HUES48 (cell line): ENCODE results near the gene CFAP99.

Source experiments
- H3K27ac ChIP-seq: one replicate; pipeline ENCODE4 v1.7.0; 2013; ENCODE audit warnings: low read depth, low read length, inconsistent platforms
- H3K27me3 ChIP-seq: 2 replicates; pipeline ENCODE4 v1.6.1; 2013; ENCODE audit warnings: mild to moderate bottlenecking, low read length; ENCODE audit not compliant: control insufficient read depth, insufficient read depth
- H3K36me3 ChIP-seq: 2 replicates; pipeline ENCODE4 v1.6.1; 2013; ENCODE audit warnings: low read length; ENCODE audit not compliant: control insufficient read depth, insufficient read depth
- H3K4me1 ChIP-seq: 2 replicates; pipeline ENCODE4 v1.6.1; 2013; ENCODE audit warnings: mild to moderate bottlenecking, low read length; ENCODE audit not compliant: control insufficient read depth, insufficient read depth
- H3K4me3 ChIP-seq: 2 replicates; pipeline ENCODE4 v1.5.1; 2013; ENCODE audit warnings: mild to moderate bottlenecking, low read depth, low read length
- H3K9ac ChIP-seq: 2 replicates; pipeline ENCODE4 v1.6.1; 2013; ENCODE audit warnings: mild to moderate bottlenecking, low read depth, low read length, moderate library complexity
- H3K9me3 ChIP-seq: 2 replicates; pipeline ENCODE4 v1.6.1; 2013; ENCODE audit warnings: low read length; ENCODE audit not compliant: control insufficient read depth, insufficient read depth

The CFAP99 gene

GRCh38 chr4:2432991-2433530 lies 14.3 kb downstream of the CFAP99 start:
- Histone ChIP-seq H3K4me3 (no peak overlapping the region), H3K9ac (no peak overlapping the region), H3K36me3 (no peaks in the 10 kb centered on the region), H3K9me3 (no peaks in the 10 kb centered on the region), H3K4me1 (no peaks in the 10 kb centered on the region), H3K27me3 (no peaks in the 10 kb centered on the region), H3K27ac (no peak overlapping the region)

- H3K27ac ChIP-seq: no peak overlapping the region
Observed at GRCh38 chr4:2433609-2434350, 15.0 kb downstream of the CFAP99 start.

DNA sequence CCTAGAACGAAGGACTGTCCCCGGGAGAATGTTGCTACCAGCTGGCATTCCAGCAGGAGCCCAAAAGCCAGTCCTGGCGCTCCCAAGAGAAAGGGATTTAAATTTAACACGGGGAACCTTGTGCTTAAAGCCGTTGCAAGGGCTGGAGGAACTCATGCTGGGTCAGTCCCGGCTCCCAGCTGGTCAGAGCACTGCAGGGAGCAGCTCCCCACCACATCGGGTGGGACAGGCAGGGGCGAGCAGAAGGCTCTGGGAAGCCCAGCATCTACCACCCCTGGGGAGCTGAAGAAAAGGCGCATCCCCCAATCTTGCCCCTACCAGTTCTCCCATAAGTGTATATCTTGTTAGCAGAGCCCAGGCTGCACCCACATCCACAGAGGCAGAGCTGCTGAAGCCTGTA lies 15.7 kb downstream of the CFAP99 start:
- Histone ChIP-seq H3K27ac (no peak overlapping the region), H3K36me3 (no peaks in the 10 kb centered on the region), H3K27me3 (no peaks in the 10 kb centered on the region), H3K9ac (no peak overlapping the region), H3K4me3 (no peak overlapping the region), H3K4me1 (no peaks in the 10 kb centered on the region), H3K9me3 (no peaks in the 10 kb centered on the region)

More at GRCh38 chr4:2433609-2434350, 15.0 kb downstream of the CFAP99 start:
- no peaks in the 10 kb centered on the region for H3K27me3 ChIP-seq
- no peak overlapping the region for H3K4me3 ChIP-seq
- no peaks in the 10 kb centered on the region for H3K4me1 ChIP-seq
- no peak overlapping the region for H3K9ac ChIP-seq
- no peaks in the 10 kb centered on the region for H3K36me3 ChIP-seq
- H3K9me3 ChIP-seq: no peaks in the 10 kb centered on the region

GRCh38 chr4:2436301-2436700 lies 17.5 kb downstream of the CFAP99 start:
- Histone ChIP-seq H3K27me3 (no peaks in the 10 kb centered on the region), H3K4me3 (no peak overlapping the region), H3K9me3 (no peaks in the 10 kb centered on the region), H3K27ac (no peak overlapping the region), H3K4me1 (no peaks in the 10 kb centered on the region), H3K9ac (no peak overlapping the region), H3K36me3 (no peaks in the 10 kb centered on the region)

DNA sequence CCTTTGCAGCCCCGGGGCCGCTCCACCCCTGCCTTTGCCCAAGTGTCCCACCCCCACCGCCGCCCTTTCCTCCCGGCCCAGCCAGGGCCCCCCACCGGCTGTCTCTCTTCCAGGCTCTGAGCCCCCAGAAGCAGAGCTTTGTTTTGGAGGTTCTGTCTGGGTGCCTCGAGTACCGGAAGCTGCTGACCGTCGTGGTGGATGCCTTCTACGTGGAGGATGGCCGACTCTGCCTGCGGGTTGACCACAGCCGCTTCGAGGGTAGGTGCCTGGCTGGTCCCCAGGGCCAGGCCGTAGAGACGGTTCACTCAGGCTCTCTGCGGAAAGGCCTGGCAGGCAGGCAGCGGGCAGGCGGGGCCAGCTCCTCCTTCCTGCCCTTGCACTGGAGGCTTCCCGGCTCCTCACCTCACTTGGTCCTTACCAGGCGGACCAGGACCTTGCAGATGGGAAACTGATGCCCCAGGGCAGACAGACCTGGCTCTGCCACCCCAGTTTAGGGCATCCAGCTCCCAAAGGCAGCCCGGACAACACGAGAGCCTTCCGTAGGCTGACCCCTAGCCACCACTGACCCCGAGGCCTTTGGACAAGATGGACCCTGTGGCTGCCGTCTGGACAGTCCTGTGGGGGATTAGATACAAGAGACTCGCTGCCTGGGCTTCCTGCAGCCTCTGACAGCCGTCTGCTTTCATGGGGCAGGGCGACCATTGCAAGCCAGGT lies 18.2 kb downstream of the CFAP99 start:
- Histone ChIP-seq H3K9ac (no peak overlapping the region), H3K27ac (no peak overlapping the region), H3K36me3 (no peaks in the 10 kb centered on the region), H3K4me3 (no peak overlapping the region), H3K27me3 (no peaks in the 10 kb centered on the region), H3K4me1 (no peaks in the 10 kb centered on the region), H3K9me3 (no peaks in the 10 kb centered on the region)

DNA sequence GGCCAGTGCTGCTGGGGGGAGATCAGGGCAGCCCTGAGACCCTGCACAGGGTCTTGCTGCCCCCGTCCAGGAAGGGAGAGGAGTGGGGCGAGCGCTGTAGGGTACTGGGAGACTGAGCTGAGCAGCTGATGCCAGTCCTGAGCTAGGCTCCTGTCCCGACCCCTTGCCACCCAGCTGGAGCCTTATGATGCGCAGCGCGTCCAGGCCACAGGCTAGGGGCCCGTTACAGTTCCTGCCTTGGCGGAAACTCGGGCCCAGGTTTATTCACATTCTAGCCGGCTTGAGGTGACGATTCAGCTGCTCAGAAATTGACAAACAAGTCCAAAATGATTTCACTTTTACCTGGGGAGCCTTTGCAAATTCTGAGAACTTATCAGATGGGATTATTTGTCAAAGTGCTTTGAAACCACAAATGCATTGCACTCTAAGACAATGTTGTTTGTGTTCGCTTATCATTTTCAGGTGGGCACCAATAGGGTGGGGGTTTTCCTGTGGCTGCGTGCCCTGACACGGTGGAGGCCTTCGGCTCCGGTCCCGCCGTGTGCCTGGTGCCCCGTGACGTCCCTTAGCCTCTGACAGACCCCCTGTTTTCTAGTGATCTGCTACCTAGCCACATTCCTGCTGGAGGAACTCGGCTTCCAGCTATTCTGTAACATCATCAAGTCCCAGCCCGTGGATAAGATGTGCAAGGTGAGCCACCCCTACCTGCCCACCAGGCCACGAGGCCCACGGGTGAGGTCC lies 18.9 kb downstream of the CFAP99 start:
- no peak overlapping the region for H3K4me3 ChIP-seq
- no peaks in the 10 kb centered on the region for H3K36me3 ChIP-seq
- no peak overlapping the region for H3K9ac ChIP-seq
- H3K9me3 ChIP-seq: no peaks in the 10 kb centered on the region
- no peak overlapping the region for H3K27ac ChIP-seq
- no peaks in the 10 kb centered on the region for H3K27me3 ChIP-seq
- no peaks in the 10 kb centered on the region for H3K4me1 ChIP-seq

DNA sequence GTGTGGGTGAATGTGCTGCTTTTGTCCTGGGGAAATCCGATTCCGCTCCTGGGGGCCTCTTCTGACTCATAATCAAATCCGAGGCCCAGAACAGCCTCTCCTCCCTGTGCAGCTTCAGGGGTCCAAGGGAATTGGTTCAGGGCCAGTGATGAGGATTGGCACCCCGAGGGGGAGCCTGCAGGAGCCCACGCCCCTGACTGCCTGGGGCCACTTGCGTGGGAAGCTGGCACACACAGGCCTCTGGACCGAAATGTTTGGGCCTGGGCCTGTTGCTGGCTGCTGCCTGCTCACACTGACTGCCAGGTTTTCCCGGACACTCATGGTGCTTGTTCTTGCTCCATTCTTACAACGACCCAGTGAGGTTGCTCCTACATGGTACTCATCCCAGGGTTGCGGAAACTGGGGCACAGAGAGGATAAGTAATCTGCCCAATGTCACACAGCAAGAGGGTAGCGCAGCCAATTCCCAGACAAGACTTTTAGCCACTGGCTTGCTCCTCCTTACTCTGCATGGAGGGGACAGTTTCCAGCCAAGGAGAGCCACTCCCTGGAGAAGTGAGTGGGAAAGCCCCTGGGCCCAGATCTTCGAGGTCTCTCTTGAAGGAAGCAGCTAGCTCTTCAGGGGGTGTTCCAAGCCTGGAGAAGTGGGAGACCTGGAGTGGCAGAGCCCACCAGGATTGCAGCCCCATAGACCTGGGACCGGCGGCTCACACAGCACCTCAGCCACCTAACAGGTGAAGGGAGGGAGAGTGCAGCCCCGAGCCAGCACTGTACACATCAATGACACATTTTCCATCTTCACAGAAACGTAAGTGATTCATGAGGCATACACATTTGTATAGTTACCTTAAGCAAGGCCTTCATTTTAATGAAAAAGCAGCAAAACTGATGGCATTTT lies 20.3 kb downstream of the CFAP99 start:
- H3K27ac ChIP-seq: no peak overlapping the region
- H3K36me3 ChIP-seq: no peaks in the 10 kb centered on the region
- H3K9me3 ChIP-seq: no peaks in the 10 kb centered on the region
- H3K9ac ChIP-seq: no peak overlapping the region
- H3K4me1 ChIP-seq: no peaks in the 10 kb centered on the region
- no peaks in the 10 kb centered on the region for H3K27me3 ChIP-seq
- no peak overlapping the region for H3K4me3 ChIP-seq

DNA sequence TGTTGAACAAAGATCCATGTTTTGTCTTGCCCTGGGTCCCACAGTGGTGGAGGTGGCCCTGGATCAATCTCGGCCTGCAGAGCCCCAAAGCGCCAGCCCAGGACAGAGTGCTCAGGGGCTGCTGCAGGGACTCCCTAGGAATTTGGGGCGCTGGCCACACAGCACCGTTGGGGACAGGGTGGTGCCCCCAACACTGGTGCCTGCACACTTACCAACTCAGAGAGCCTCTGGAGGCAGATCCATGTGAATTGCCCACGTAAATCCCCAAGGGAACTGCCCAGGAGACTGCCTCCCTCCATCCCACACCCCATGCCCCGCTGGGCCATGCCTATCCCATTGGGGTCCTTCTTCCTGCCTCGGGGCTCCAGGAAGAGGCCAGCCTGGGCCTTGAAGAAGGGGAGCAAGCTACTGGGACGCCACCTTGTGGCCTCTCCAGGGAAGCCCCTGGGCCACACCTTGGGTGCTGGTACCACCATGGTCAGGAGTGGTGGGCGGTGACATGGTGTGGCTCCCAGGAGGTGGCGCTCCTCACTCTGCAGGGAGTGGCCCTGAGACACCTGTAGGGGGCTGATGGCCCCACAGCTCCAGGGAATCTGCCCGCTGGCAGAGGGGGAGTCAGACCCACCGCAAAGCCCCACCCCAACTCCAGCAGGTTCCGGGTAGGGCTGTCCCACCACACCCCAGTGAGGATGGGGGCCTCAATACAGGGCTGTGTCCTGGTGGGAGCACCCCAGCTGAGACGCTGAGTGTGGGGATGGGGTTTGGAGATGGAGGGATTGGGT lies 22.8 kb downstream of the CFAP99 start:
- Histone ChIP-seq H3K27me3 (no peaks in the 10 kb centered on the region), H3K4me1 (no peaks in the 10 kb centered on the region), H3K27ac (no peak overlapping the region), H3K9me3 (no peaks in the 10 kb centered on the region), H3K4me3 (no peak overlapping the region), H3K9ac (no peak overlapping the region), H3K36me3 (no peaks in the 10 kb centered on the region)

- no peaks in the 10 kb centered on the region for H3K27me3 ChIP-seq
- H3K9ac ChIP-seq: no peak overlapping the region
- H3K9me3 ChIP-seq: no peaks in the 10 kb centered on the region
- H3K27ac ChIP-seq: no peak overlapping the region
- no peak overlapping the region for H3K4me3 ChIP-seq
- H3K4me1 ChIP-seq: no peaks in the 10 kb centered on the region
- no peaks in the 10 kb centered on the region for H3K36me3 ChIP-seq
Observed at GRCh38 chr4:2442175-2442993, 23.6 kb downstream of the CFAP99 start.
